Esophagus squamous epithelium (tissue), 5 donors: ENCODE results near the gene CDK17. TPM values are rescaled to one million over a fixed set of nuclear protein-coding genes. Genes with fewer than 3 reads are reported as not detected.

Experiments
- DNase-seq: peaks from one replicate; lab custom pipeline; 2025; lab: John Stamatoyannopoulos, UW
- H3K27ac ChIP-seq, 4 donors: fragments of 200-600 bp; sonication (generic); one replicate each; pipeline ENCODE4 v1.5.1; 2016 to 2019; ENCODE audit warnings: mild to moderate bottlenecking in 1 of 4
- H3K27me3 ChIP-seq, 4 donors: fragments of 200-600 bp; sonication (generic); 1 replicate in 3 of 4; 2 replicates in 1 of 4; pipeline versions ENCODE4 v1.5.1 to v1.6.0; 2017 to 2021; ENCODE audit warnings: antibody characterized with exemption in 1 of 4
- H3K36me3 ChIP-seq, 3 donors: fragments of 200-600 bp; sonication (generic); one replicate each; pipeline ENCODE4 v1.5.1; 2016 to 2019
- H3K4me1 ChIP-seq, 3 donors: fragments of 200-600 bp; sonication (generic); one replicate each; pipeline ENCODE4 v1.5.1; 2017 to 2019
- H3K4me3 ChIP-seq, 4 donors: fragments of 200-600 bp; sonication (generic); 1 replicate in 3 of 4; 2 replicates in 1 of 4; pipeline ENCODE4 v1.5.1; 2016 to 2019; ENCODE audit warnings: mild to moderate bottlenecking in 2 of 4, moderate library complexity in 1 of 4
- H3K9me3 ChIP-seq, 3 donors: fragments of 200-600 bp; sonication (generic); one replicate each; pipeline ENCODE4 v1.5.1; 2016 to 2019
- CTCF ChIP-seq, 6 experiments: fragments of 450-650 bp in 4 of 6; fragments of 200-600 bp in 2 of 6; sonication (generic) in 2 of 6; IDR thresholded peaks; one replicate each; pipeline ENCODE4 v1.5.1; 2016 to 2019; ENCODE audit warnings: antibody characterized with exemption in 6 of 6, mild to moderate bottlenecking in 4 of 6, moderate library complexity in 4 of 6
- POLR2A ChIP-seq, 4 donors: fragments of 450-650 bp; IDR thresholded peaks; one replicate each; pipeline ENCODE4 v1.6.1; 2017; ENCODE audit warnings: antibody characterized with exemption in 4 of 4, mild to moderate bottlenecking in 4 of 4, moderate library complexity in 3 of 4
- WGBS, 2 donors: methylation state at CpG; one replicate each; pipeline ENCODE4 v1.1.5; 2018; 5-methylcytosine and 5-hydroxymethylcytosine counted together
- intact Hi-C: fragments of 100-400 bp; cut with DNase I; formaldehyde crosslinking; loops from one replicate; pipeline ENCODE4 v1.15.0; 2022
- total RNA-seq, 4 donors: library from RNA; depleted of rRNA; stranded (reverse); fragments of >200 nt; gene quantifications; one replicate each; pipeline ENCODE4 v1.1.0, GENCODE V29; 2016
- donor health status: DM: yes; HTN: yes; CAD: no.

Gene CDK17
- total RNA-seq, 4 donors from 2014 or later: 15.4 to 37.4 (median 19.9) TPM

- Histone ChIP-seq H3K4me1 (peaks cover 5 to 70% (median 21%) of the 10 kb centered on the region in 3 donors), H3K27ac (no peak overlapping the region), H3K9me3 (no peaks in the 10 kb centered on the region), H3K27me3 (no peaks in the 10 kb centered on the region), H3K36me3 (no peaks in the 10 kb centered on the region), H3K4me3 (no peak overlapping the region)
- no peak for TF ChIP-seq CTCF (IDR thresholded peaks at IDR 0.05)
- TF ChIP-seq POLR2A (IDR thresholded peaks at IDR 0.05): no peak
- intact Hi-C loops: no loop called here
- no peak for DNase-seq
These were observed 25.1 kb downstream of the CDK17 start for GRCh38 chr12:96375170-96375569.

GRCh38 chr12:96371790-96372699 is 28.2 kb downstream of the CDK17 start:
- intact Hi-C loops: no loop called here
- TF ChIP-seq POLR2A (IDR thresholded peaks at IDR 0.05) (no peak), CTCF (IDR thresholded peaks at IDR 0.05) (no peak)
- WGBS, 2 donors: 77 to 89% methylated on average over 2 of the region's 2 CpGs
- H3K36me3 ChIP-seq: no peaks in the 10 kb centered on the region
- no peaks in the 10 kb centered on the region for H3K27me3 ChIP-seq
- no peaks in the 10 kb centered on the region for H3K9me3 ChIP-seq
- DNase-seq: no peak
- H3K27ac ChIP-seq: peak overlapping the region in 2 of 4 donors; percentile 0 to 23
- no peak overlapping the region for H3K4me3 ChIP-seq
- peaks cover 5 to 94% (median 36%) of the 10 kb centered on the region in 3 donors for H3K4me1 ChIP-seq

GRCh38 chr12:96371138-96371789 is 29.0 kb downstream of the CDK17 start:
- Histone ChIP-seq H3K4me1 (peaks cover 5 to 94% (median 34%) of the 10 kb centered on the region in 3 donors), H3K27me3 (no peaks in the 10 kb centered on the region), H3K9me3 (no peaks in the 10 kb centered on the region), H3K36me3 (no peaks in the 10 kb centered on the region), H3K27ac (no peak overlapping the region), H3K4me3 (no peak overlapping the region)
- no peak for DNase-seq
- intact Hi-C loops: no loop called here
- TF ChIP-seq CTCF (IDR thresholded peaks at IDR 0.05) (no peak), POLR2A (IDR thresholded peaks at IDR 0.05) (no peak)
- 73 to 77% methylated on average over 5 of the region's 5 CpGs for WGBS, 2 donors

- DNase-seq: no peak
- intact Hi-C loops: no loop called here
These were observed 31.6 kb downstream of the CDK17 start for GRCh38 chr12:96368687-96369086.

More at GRCh38 chr12:96368687-96369086, 31.6 kb downstream of the CDK17 start:
- Histone ChIP-seq H3K36me3 (no peaks in the 10 kb centered on the region), H3K27ac (peak overlapping the region in 3 of 4 donors; percentile 34 to 43 (median 40)), H3K27me3 (no peaks in the 10 kb centered on the region), H3K4me1 (peaks cover 0 to 89% (median 22%) of the 10 kb centered on the region in 3 donors), H3K4me3 (no peak overlapping the region), H3K9me3 (no peaks in the 10 kb centered on the region)
- WGBS, 2 donors: 0 to 67% methylated on average over 1 of the region's 1 CpG
- no peak for TF ChIP-seq POLR2A (IDR thresholded peaks at IDR 0.05)
- no peak for TF ChIP-seq CTCF (IDR thresholded peaks at IDR 0.05)
